ENCODE data around the gene OSBPL8. TPM values are rescaled to one million over a fixed set of nuclear protein-coding genes. Genes with fewer than 3 reads are reported as not detected.

OSBPL8 gene
- total and polyA plus RNA-seq, 10 of the 15 experiments (the other 5 are each of a cell fraction or from before 2014, with no cell fraction given), result 10.4 to 58.0 (median 32.0) TPM

DNA sequence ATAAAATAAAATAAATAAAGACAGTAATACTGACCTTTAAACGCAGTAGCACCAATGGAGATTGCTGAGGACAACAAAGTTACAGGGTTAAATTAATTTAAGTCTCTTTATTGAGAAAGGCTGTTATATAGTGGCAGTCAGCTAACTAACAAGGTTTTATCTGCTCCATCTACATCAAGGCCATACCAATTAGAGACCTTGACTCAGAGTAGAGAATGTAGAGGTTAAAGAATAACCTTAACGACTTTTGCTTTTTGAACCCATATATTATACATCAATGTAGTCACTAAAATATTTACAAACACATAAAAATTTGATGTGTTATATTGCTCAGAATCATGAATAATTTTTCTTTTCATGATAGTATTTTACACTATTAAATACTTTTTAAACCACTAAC is 21.6 kb downstream of the OSBPL8 start:
- Histone ChIP-seq H3K27me3 (replicated peaks in 1 of 2; ENCODE audit: control insufficient read depth in 2 of 2, insufficient read depth in 2 of 2, low read length in 1 of 2) (no peaks in the 10 kb centered on the region), H3K36me3 (ENCODE audit: control insufficient read depth in 2 of 2, insufficient read depth in 2 of 2, low read length in 1 of 2) (no peaks in the 10 kb centered on the region), H3K4me3 (no peak overlapping the region), H3K4me2 (ENCODE audit: control insufficient read depth, insufficient read depth) (no peak overlapping the region), H4K20me1 (ENCODE audit: control insufficient read depth, insufficient read depth) (no peaks in the 10 kb centered on the region), H3K4me1 (ENCODE audit: control insufficient read depth, insufficient read depth, low read length) (no peaks in the 10 kb centered on the region), H2AFZ (ENCODE audit: control insufficient read depth, low read depth, low read length) (no peak overlapping the region), H3K9me3 (replicated peaks; ENCODE audit: control insufficient read depth, insufficient read depth, low read length) (no peaks in the 10 kb centered on the region; the same call in 1 of the 3 replicates), H3K79me2 (ENCODE audit: control insufficient read depth, insufficient read depth, low read length) (no peaks in the 10 kb centered on the region; the same call in 1 of the 2 replicates), H3K9ac (ENCODE audit: control insufficient read depth, insufficient read depth, low read length) (no peak overlapping the region), H3K27ac (ENCODE audit: control insufficient read depth, insufficient read depth) (no peak overlapping the region)
- SMC1A ChIA-PET (ENCODE audit: uncharacterized antibody, unreplicated experiment), result interaction anchor here (1.5 kb wide), 1 partner anchor 10 kb away, joined by 6 read pairs; no protein-coding TSS in a partner anchor
- CTCF ChIA-PET, result interaction anchor here (1.2 kb wide), 1 partner anchor 48 kb away, joined by 5 read pairs; no protein-coding TSS in a partner anchor
- no peak for TF ChIP-seq BRCA1 (IDR thresholded peaks at IDR 0.05; ENCODE audit: low read depth, low read length)
- no peak for TF ChIP-seq CREB1 (IDR thresholded peaks at IDR 0.05; ENCODE audit: low read depth)
- TF ChIP-seq CBX3 (IDR thresholded peaks at IDR 0.05; ENCODE audit: borderline replicate concordance, low read depth), result no peak
- no peak for TF ChIP-seq RAD51 (IDR thresholded peaks at IDR 0.05)
- TF ChIP-seq, protein P1, sequence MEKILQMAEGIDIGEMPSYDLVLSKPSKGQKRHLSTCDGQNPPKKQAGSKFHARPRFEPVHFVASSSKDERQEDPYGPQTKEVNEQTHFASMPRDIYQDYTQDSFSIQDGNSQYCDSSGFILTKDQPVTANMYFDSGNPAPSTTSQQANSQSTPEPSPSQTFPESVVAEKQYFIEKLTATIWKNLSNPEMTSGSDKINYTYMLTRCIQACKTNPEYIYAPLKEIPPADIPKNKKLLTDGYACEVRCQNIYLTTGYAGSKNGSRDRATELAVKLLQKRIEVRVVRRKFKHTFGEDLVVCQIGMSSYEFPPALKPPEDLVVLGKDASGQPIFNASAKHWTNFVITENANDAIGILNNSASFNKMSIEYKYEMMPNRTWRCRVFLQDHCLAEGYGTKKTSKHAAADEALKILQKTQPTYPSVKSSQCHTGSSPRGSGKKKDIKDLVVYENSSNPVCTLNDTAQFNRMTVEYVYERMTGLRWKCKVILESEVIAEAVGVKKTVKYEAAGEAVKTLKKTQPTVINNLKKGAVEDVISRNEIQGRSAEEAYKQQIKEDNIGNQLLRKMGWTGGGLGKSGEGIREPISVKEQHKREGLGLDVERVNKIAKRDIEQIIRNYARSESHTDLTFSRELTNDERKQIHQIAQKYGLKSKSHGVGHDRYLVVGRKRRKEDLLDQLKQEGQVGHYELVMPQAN (conservative IDR thresholded peaks at IDR 0.05), result no peak
- TF ChIP-seq, protein P2, sequence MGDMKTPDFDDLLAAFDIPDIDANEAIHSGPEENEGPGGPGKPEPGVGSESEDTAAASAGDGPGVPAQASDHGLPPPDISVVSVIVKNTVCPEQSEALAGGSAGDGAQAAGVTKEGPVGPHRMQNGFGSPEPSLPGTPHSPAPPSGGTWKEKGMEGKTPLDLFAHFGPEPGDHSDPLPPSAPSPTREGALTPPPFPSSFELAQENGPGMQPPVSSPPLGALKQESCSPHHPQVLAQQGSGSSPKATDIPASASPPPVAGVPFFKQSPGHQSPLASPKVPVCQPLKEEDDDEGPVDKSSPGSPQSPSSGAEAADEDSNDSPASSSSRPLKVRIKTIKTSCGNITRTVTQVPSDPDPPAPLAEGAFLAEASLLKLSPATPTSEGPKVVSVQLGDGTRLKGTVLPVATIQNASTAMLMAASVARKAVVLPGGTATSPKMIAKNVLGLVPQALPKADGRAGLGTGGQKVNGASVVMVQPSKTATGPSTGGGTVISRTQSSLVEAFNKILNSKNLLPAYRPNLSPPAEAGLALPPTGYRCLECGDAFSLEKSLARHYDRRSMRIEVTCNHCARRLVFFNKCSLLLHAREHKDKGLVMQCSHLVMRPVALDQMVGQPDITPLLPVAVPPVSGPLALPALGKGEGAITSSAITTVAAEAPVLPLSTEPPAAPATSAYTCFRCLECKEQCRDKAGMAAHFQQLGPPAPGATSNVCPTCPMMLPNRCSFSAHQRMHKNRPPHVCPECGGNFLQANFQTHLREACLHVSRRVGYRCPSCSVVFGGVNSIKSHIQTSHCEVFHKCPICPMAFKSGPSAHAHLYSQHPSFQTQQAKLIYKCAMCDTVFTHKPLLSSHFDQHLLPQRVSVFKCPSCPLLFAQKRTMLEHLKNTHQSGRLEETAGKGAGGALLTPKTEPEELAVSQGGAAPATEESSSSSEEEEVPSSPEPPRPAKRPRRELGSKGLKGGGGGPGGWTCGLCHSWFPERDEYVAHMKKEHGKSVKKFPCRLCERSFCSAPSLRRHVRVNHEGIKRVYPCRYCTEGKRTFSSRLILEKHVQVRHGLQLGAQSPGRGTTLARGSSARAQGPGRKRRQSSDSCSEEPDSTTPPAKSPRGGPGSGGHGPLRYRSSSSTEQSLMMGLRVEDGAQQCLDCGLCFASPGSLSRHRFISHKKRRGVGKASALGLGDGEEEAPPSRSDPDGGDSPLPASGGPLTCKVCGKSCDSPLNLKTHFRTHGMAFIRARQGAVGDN (IDR thresholded peaks at IDR 0.05), result no peak
- TF ChIP-seq STAT1 (conservative IDR thresholded peaks at IDR 0.05), result no peak
- TF ChIP-seq, protein P3, sequence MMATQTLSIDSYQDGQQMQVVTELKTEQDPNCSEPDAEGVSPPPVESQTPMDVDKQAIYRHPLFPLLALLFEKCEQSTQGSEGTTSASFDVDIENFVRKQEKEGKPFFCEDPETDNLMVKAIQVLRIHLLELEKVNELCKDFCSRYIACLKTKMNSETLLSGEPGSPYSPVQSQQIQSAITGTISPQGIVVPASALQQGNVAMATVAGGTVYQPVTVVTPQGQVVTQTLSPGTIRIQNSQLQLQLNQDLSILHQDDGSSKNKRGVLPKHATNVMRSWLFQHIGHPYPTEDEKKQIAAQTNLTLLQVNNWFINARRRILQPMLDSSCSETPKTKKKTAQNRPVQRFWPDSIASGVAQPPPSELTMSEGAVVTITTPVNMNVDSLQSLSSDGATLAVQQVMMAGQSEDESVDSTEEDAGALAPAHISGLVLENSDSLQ (IDR thresholded peaks at IDR 0.05), result no peak
- no peak for TF ChIP-seq ETV6 (conservative IDR thresholded peaks at IDR 0.05 in 1 of 2, IDR thresholded peaks at IDR 0.05 in 1 of 2; ENCODE audit: borderline replicate concordance in 1 of 2, low read depth in 1 of 2)
- no peak for TF ChIP-seq RB1 (IDR thresholded peaks at IDR 0.05; ENCODE audit: borderline replicate concordance)
- TF ChIP-seq POLR2AphosphoS5 (IDR thresholded peaks at IDR 0.05; ENCODE audit: low read length), result no peak
- no peak for TF ChIP-seq SP1 (IDR thresholded peaks at IDR 0.05; ENCODE audit: low read depth, low read length)
- TF ChIP-seq BCL11A (IDR thresholded peaks at IDR 0.05; ENCODE audit: low read depth, low read length), result no peak
- no peak for TF ChIP-seq ASH2L (IDR thresholded peaks at IDR 0.05; ENCODE audit: borderline replicate concordance, low read depth)
- no peak for TF ChIP-seq YY1 (IDR thresholded peaks at IDR 0.05; ENCODE audit: low read depth, low read length)
- no peak for TF ChIP-seq RAD21 (IDR thresholded peaks at IDR 0.05; ENCODE audit: insufficient read depth, low read depth, low read length)
- in situ Hi-C loops (cut with MboI), result no loop called here
- 98% methylated on average over 2 of the region's 2 CpGs for WGBS (ENCODE audit: insufficient coverage, insufficient replicate concordance, low lambda C conversion rate, missing lambda C conversion rate)
- FAIRE-seq (no peak), DNase-seq (ENCODE audit: low read depth, low spot score) (no peak), ATAC-seq (no peak)
- POLR2A ChIA-PET, result no interaction called here
- RAD21 ChIA-PET (ENCODE audit: unreplicated experiment), result no interaction called here
- no TSS peak for BruUV-seq (replicated peaks)
- intact Hi-C loops (cut with micrococcal nuclease; ENCODE audit: unreplicated experiment), result no loop called here

Measured in GM12878 (cell line).